Stimulated activated CD8-positive, alpha-beta memory T cell treated with anti-CD3 and anti-CD28 coated beads, Interleukin-2, amount 100 ng/mL, for 1 hour (primary cell): ENCODE measurements around the gene PRKN.

ENCODE experiments used
- DNase-seq, 2 donors: peaks; one replicate each; pipeline ENCODE4 v3.0.0-alpha.2; 2020; ENCODE audit warnings: low read depth in 2 of 2

PRKN gene

GRCh38 chr6:162124710-162125435 lies 602.7 kb downstream of the PRKN start:
- DNase-seq = no peak

- DNase-seq = no peak
Observed at GRCh38 chr6:162123797-162124196, 603.8 kb downstream of the PRKN start.

GRCh38 chr6:162119341-162119740 lies 608.2 kb downstream of the PRKN start:
- no peak for DNase-seq

GRCh38 chr6:162118706-162119105 lies 608.9 kb downstream of the PRKN start:
- DNase-seq = no peak

- DNase-seq = no peak
Observed at GRCh38 chr6:162116902-162117525, 610.6 kb downstream of the PRKN start.

GRCh38 chr6:162109480-162110050 lies 618.0 kb downstream of the PRKN start:
- no peak for DNase-seq

GRCh38 chr6:162108041-162108440 lies 619.5 kb downstream of the PRKN start:
- DNase-seq = no peak

- DNase-seq = no peak
Observed at GRCh38 chr6:162100096-162100495, 627.5 kb downstream of the PRKN start.

GRCh38 chr6:162099685-162100084 lies 627.9 kb downstream of the PRKN start:
- DNase-seq = no peak

- no peak for DNase-seq
Observed at GRCh38 chr6:162092816-162093502, 634.6 kb downstream of the PRKN start.

- DNase-seq = no peak
Observed at GRCh38 chr6:162090734-162091133, 636.8 kb downstream of the PRKN start.

GRCh38 chr6:162088091-162088490 lies 639.5 kb downstream of the PRKN start:
- no peak for DNase-seq

- no peak for DNase-seq
Observed at GRCh38 chr6:162085561-162085960, 642.0 kb downstream of the PRKN start.

GRCh38 chr6:162082520-162082919 lies 645.0 kb downstream of the PRKN start:
- no peak for DNase-seq

GRCh38 chr6:162078667-162079066 lies 648.9 kb downstream of the PRKN start:
- no peak for DNase-seq

GRCh38 chr6:162078126-162078525 lies 649.4 kb downstream of the PRKN start:
- DNase-seq = no peak

GRCh38 chr6:162076816-162077215 lies 650.8 kb downstream of the PRKN start:
- DNase-seq = no peak

- DNase-seq = no peak
Observed at GRCh38 chr6:162074641-162075275, 652.8 kb downstream of the PRKN start.

- no peak for DNase-seq
Observed at GRCh38 chr6:162070639-162071038, 656.9 kb downstream of the PRKN start.

GRCh38 chr6:162069995-162070394 lies 657.6 kb downstream of the PRKN start:
- DNase-seq = no peak

GRCh38 chr6:162068340-162068739 lies 659.2 kb downstream of the PRKN start:
- DNase-seq = no peak

GRCh38 chr6:162063666-162064065 lies 663.9 kb downstream of the PRKN start:
- no peak for DNase-seq
